Measurements from ENCODE around the gene TRIM67. TPM values are rescaled to one million over a fixed set of nuclear protein-coding genes. Genes with fewer than 3 reads are reported as not detected.
A peak's percentile ranks its signal among the peaks of the same experiment; 100 is the strongest.

TRIM67 gene
- total RNA-seq, 1 experiment from 2014 or later, result not detected

- H3K4me2 ChIP-seq (ENCODE audit: low read length), result peak overlapping the region; percentile 93
- no peaks in the 10 kb centered on the region for H4K20me1 ChIP-seq (ENCODE audit: low read length)
- peak overlapping the region; percentile 94 for H3K9ac ChIP-seq (ENCODE audit: low read length)
- DNase-seq (peak; percentile 13), ATAC-seq (peak; percentile 6)
- TSS peak; percentile 77 for BruUV-seq (replicated peaks)
- no peaks in the 10 kb centered on the region for H3K27me3 ChIP-seq (ENCODE audit: low read length)
- H2AFZ ChIP-seq (ENCODE audit: low read length), result peak overlapping the region; percentile 96
- ChIA-PET POLR2A (ENCODE audit: unreplicated experiment) (interaction anchor here (0.6 kb wide), 1 partner anchor 94 kb away, joined by 4 read pairs; no protein-coding TSS in a partner anchor), CTCF (no interaction called here)
- H3K9me3 ChIP-seq (ENCODE audit: low read length), result no peaks in the 10 kb centered on the region
- H3K4me3 ChIP-seq (ENCODE audit: low read length), result peak overlapping the region; percentile 85
- no peak for TF ChIP-seq EZH2 (IDR thresholded peaks at IDR 0.05; ENCODE audit: low read length, unreplicated experiment)
- TF ChIP-seq EZH2phosphoT487 (IDR thresholded peaks at IDR 0.05; ENCODE audit: borderline replicate concordance, low read length), result no peak
- TF ChIP-seq CTCF (conservative IDR thresholded peaks at IDR 0.05; ENCODE audit: low read depth, low read length), result no peak
- peaks cover 25% of the 10 kb centered on the region for H3K4me1 ChIP-seq (ENCODE audit: insufficient read depth, low read length)
- peak overlapping the region; percentile 43 for H3K27ac ChIP-seq (ENCODE audit: low read length)
- H3F3A ChIP-seq (ENCODE audit: low read length, unreplicated experiment), result no peaks in the 10 kb centered on the region
- peaks cover 18% of the 10 kb centered on the region; the same call in 1 of the 2 replicates for H3K36me3 ChIP-seq (ENCODE audit: low read depth, low read length)
- H3K79me2 ChIP-seq (ENCODE audit: low read length), result peaks cover 58% of the 10 kb centered on the region
- intact Hi-C loops (cut with micrococcal nuclease), result loop anchor here (5.0 kb wide), 1 partner anchor 362 kb away; no protein-coding TSS in a partner anchor
- no peaks in the 10 kb centered on the region for H3K9me2 ChIP-seq (replicated peaks; ENCODE audit: low read length)
Measured at GRCh38 chr1:231240531-231240882, 78.6 kb downstream of the TRIM67 start.

DNA sequence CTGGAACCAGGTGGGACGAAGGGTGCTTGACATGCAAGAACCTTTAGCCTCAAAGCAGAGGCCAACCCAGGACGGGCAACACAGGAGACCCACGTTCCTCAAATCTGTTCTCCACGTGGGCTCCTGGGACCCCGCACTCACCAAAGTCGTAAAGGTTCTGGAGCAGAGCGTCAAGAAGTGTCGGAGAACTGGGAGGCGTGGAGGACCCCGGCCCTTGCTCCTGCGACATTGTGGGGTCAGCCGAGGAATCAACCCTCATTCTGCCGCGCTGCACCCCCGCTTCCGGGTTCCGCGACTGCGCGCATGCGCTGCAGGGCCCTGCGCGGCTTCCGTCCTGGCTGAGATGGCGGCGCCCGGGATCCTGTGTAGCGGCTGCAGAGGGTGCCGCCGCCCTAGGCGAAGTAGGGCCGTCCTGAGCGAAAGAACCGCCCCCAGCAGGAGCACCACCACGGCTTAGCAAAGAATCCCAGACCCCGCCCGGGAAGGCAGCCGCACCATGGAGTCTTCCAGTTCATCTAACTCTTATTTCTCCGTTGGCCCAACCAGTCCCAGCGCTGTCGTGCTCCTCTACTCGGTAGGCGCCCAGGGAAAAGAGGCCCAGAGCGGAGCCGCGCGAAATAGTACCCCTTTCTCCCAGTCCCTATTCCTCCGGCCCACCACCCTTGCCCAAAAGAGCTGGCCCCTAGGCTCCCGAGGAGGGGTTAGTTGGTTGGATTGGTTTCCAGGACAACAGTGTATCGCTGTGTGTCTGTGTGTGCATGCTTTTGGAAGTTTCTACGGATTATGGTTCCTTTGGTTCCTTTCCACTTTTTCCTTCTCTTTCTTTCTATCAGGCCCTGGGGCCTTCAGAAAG, 79.3 kb downstream of the TRIM67 start, which contains the start of gene GNPAT:
Gene GNPAT, plus strand, starts transcription at position 330 of the 853 bp plus-strand sequence. Its CDS starts 167 bp downstream, at position 497.
- intact Hi-C loops (cut with micrococcal nuclease), result loop anchor here (5.0 kb wide), 1 partner anchor 361 kb away; no protein-coding TSS in a partner anchor
- no peaks in the 10 kb centered on the region for H3K9me3 ChIP-seq (ENCODE audit: low read length)
- H3K27ac ChIP-seq (ENCODE audit: low read length), result peak within 1 kb of the TSS; percentile 43
- ATAC-seq, result peak; percentile 94
- H3K9me2 ChIP-seq (replicated peaks; ENCODE audit: low read length), result no peaks in the 10 kb centered on the region
- BruUV-seq (replicated peaks), result TSS peak; percentile 57
- H4K20me1 ChIP-seq (ENCODE audit: low read length), result no peaks in the 10 kb centered on the region
- TF ChIP-seq CTCF (conservative IDR thresholded peaks at IDR 0.05; ENCODE audit: low read depth, low read length) (no peak), EZH2 (IDR thresholded peaks at IDR 0.05; ENCODE audit: low read length, unreplicated experiment) (no peak), EZH2phosphoT487 (IDR thresholded peaks at IDR 0.05; ENCODE audit: borderline replicate concordance, low read length) (no peak)
- H3K9ac ChIP-seq (ENCODE audit: low read length), result peak within 1 kb of the TSS; percentile 94
- H3K79me2 ChIP-seq (ENCODE audit: low read length), result peaks cover 61% of the 10 kb centered on the region
- ChIA-PET CTCF (no interaction called here), POLR2A (ENCODE audit: unreplicated experiment) (no interaction called here)
- peak within 1 kb of the TSS; percentile 96 for H2AFZ ChIP-seq (ENCODE audit: low read length)
- no peaks in the 10 kb centered on the region for H3K27me3 ChIP-seq (ENCODE audit: low read length)
- DNase-seq, result peak; percentile 89
- no peaks in the 10 kb centered on the region for H3F3A ChIP-seq (ENCODE audit: low read length, unreplicated experiment)
- H3K4me1 ChIP-seq (ENCODE audit: insufficient read depth, low read length), result peaks cover 25% of the 10 kb centered on the region
- H3K36me3 ChIP-seq (ENCODE audit: low read depth, low read length), result peaks cover 17% of the 10 kb centered on the region; the same call in 1 of the 2 replicates
- peak within 1 kb of the TSS; percentile 85 for H3K4me3 ChIP-seq (ENCODE audit: low read length)
- H3K4me2 ChIP-seq (ENCODE audit: low read length), result peak within 1 kb of the TSS; percentile 93
